Left colon (tissue), 2 donors: ENCODE data around the gene KCNAB2. TPM values are rescaled to one million over a fixed set of nuclear protein-coding genes. Genes with fewer than 3 reads are reported as not detected.
A peak's percentile ranks its signal among the peaks of the same experiment; 100 is the strongest.

Experiments used
- ATAC-seq: fragments of 200-7000 bp; cut with Tn5 transposase; one replicate; pipeline ENCODE4 v1.9.1; 2020; ENCODE audit warnings: mild to moderate bottlenecking, moderate library complexity
- DNase-seq, 2 donors: peaks; one replicate each; pipeline ENCODE4 v3.0.0-alpha.2; 2020
- intact Hi-C, 2 donors: fragments of 100-400 bp; cut with DNase I in 1 of 2; cut with micrococcal nuclease in 1 of 2; formaldehyde crosslinking; loops; one replicate each; pipeline versions ENCODE4 v1.11.2 to v1.14.0; 2022; cut with DNase I, micrococcal nuclease
- total RNA-seq, 2 donors: library from RNA; stranded (reverse); fragmentation: NEBNext Ultra II Directional; extraction: Animal tissue kit (Norgen Biotek cat#: 25700); gene quantifications; one replicate each; pipeline ENCODE4 v1.2.1, GENCODE V29; 2021
- donor health status: DM: no; HTN: no; CAD: no.
- donor health status: DM: yes; HTN: yes; CAD: no.

The KCNAB2 gene
- total RNA-seq, 2 donors from 2014 or later: 4.2 to 7.5 TPM

DNA sequence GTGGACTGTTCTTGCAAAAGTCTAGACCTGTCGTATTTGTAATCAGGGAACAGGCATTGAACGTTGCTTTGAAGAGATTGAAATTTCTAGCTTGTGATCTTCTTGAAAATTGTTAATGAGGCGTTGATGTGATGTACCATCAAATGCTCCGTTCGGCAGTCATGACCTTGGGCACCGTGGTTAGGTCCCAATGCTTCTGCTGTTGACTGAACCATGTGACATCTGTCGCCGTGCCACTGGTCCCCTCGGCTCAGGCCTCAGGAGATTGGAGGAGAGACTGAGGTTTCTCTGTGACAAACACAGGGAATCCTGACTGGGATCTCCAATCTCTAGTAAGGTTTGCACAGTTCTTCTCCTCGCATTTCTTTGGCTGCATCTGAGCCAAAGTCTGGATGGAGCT, 18.1 kb upstream of the KCNAB2 start:
- ATAC-seq (no peak), DNase-seq (no peak)
- intact Hi-C loops: no loop called here

GRCh38 chr1:6028042-6028850, 17.4 kb upstream of the KCNAB2 start:
- intact Hi-C loops: no loop called here
- no peak for ATAC-seq
- DNase-seq: peak; percentile 30 to 42

DNA sequence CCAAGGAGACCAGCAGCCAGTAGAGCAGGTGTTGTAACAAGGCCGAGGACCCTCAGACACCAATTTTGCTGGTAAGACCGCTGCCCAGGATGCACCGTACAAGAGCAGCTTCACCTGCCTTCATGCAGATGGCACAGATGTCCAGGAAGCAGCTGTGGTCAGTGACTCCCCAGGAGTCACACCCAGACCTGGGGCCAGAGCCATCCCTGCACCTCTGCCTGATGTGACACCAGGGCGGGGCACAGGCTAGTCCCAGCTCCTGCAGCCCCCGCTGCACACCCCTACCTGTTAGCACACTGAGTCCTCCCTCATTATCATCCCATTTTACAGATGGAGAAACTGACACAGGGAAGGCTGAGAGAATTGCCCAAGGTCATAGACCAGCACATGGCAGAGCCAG, 16.3 kb upstream of the KCNAB2 start:
- no peak for ATAC-seq
- intact Hi-C loops: no loop called here

DNA sequence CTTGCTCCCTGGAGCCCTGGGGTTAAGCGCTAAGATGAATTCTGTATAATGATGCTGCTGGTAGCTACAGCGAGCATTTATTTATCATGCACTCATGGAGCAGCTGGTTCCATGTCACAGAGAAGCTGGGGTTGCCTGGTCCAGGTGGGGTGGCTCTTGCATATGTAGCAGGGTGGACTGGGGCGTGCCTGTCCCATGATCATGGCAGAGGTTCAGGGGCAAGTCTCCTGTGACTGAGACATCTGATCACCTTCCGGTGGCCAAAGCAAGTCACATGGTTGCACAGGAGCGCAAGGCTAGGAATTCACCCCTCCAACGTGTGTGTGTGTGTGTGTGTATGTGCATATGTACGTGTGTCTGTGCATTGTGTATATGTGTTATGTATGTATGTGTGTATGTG, 15.6 kb upstream of the KCNAB2 start:
- intact Hi-C loops: no loop called here
- DNase-seq (no peak), ATAC-seq (no peak)

More for the DNA sequence above, 16.3 kb upstream of the KCNAB2 start:
- DNase-seq: no peak

- DNase-seq: no peak
- intact Hi-C loops: no loop called here
Measured at GRCh38 chr1:6030547-6031261, 15.0 kb upstream of the KCNAB2 start.

GRCh38 chr1:6033124-6033523, 12.6 kb upstream of the KCNAB2 start:
- intact Hi-C loops: no loop called here
- no peak for ATAC-seq
- no peak for DNase-seq

More at GRCh38 chr1:6030547-6031261, 15.0 kb upstream of the KCNAB2 start:
- ATAC-seq: no peak

GRCh38 chr1:6033986-6034749, 11.5 kb upstream of the KCNAB2 start:
- peak; percentile 33 to 57 for DNase-seq
- intact Hi-C loops: no loop called here

GRCh38 chr1:6034750-6035096, 11.0 kb upstream of the KCNAB2 start:
- intact Hi-C loops: no loop called here
- ATAC-seq (no peak), DNase-seq (no peak)

More at GRCh38 chr1:6033986-6034749, 11.5 kb upstream of the KCNAB2 start:
- ATAC-seq: peak; percentile 89

GRCh38 chr1:6035303-6035702, 10.4 kb upstream of the KCNAB2 start:
- no peak for ATAC-seq
- DNase-seq: no peak
- intact Hi-C loops: no loop called here

DNA sequence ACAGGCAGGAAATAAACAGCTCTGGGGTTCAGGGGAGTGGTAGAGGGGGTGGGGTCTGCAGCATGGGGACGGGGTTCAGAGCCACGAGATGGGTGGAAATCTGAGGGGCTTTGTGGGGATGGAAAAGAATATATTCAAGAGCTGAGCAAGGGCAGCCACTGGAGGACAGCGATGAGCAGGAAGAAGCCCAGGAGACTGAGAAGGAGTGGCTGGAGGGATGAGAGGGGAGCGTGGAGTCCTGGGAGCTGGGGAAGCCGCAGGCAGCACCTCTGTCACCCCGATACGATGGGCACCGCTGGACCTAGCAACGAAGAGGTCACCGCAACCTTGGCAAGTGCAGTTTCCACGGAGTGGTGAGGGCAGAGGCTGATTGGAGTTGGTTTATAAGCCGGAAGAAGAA, 10.0 kb upstream of the KCNAB2 start:
- intact Hi-C loops: no loop called here
- ATAC-seq (no peak), DNase-seq (no peak)

DNA sequence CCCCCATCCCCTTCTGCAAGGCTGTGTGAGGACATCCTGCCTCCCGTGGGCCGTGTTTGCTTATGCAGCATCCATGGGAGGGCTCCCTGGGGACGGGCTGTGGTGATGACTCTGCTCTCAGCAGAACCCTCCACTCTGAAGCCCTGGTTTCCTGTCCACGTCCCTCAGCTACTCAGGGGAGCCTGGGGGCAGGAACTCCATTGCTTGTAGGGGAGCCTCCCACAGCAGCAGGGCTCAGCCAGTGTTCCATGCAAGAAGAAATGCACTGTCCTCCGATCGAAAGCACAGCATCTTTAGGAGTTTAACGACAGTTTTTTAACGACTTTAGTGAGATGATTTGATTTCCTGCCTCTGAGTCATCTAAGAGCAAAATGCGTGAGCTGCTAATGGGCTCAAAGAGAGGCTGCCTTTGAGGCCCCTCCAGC, 8.3 kb upstream of the KCNAB2 start:
- DNase-seq (no peak), ATAC-seq (no peak)

GRCh38 chr1:6038603-6039002, 7.1 kb upstream of the KCNAB2 start:
- DNase-seq (no peak), ATAC-seq (no peak)
- intact Hi-C loops: no loop called here

More for the DNA sequence above, 8.3 kb upstream of the KCNAB2 start:
- intact Hi-C loops: no loop called here

GRCh38 chr1:6039031-6039430, 6.7 kb upstream of the KCNAB2 start:
- intact Hi-C loops: no loop called here
- no peak for ATAC-seq
- DNase-seq: no peak

DNA sequence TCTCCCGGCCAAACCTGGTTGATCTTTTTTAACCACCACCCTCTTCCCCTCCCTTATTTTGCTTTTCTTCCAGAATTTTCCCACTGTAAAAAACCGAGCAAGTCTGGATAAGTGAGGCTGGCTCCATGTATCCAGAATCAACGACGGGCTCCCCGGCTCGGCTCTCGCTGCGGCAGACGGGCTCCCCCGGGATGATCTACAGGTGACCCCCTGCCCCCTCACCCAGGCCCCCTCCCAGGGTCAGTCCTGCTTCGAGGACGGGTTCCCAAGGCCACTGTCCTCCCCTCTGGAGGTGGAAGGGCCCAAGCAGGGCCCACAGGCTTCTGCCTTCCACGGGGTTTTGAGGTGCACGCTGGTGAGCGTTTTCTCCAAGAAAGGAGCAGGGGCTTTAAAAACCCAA, 5.2 kb upstream of the KCNAB2 start:
- DNase-seq (no peak), ATAC-seq (no peak)
- intact Hi-C loops: no loop called here

DNA sequence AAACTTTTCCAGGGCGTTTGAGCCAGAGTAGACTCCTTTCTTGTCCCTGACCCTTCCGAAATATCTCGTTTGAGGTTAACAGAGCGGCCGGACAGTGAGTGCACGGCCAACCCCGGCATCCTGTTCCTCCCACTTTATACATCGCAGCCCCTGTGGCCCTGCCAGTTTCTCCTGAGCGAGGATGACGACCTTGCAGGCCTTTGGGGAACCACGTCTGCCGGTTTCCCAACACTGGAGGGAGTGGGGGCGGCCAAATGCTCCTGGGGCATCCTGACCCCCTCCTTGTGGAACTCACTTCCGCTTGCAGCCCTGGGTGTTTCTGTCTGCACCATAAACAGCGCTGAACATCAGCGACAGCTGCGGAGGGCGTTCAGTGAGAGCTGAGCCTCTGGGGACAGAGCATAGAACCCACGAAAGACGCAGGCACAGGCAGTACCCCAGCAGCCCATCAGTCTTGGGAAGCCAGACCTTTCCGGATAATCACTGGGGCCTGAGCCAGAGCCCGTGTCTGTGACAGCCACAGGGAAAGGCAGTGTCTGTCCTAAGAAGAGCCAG, 4.8 kb upstream of the KCNAB2 start:
- DNase-seq (no peak), ATAC-seq (peak; percentile 5)
- intact Hi-C loops: no loop called here

GRCh38 chr1:6041432-6042062, 4.1 kb upstream of the KCNAB2 start:
- ATAC-seq: peak; percentile 72
- DNase-seq: peak in 1 of 2 donors; percentile 53
- intact Hi-C loops: no loop called here

DNA sequence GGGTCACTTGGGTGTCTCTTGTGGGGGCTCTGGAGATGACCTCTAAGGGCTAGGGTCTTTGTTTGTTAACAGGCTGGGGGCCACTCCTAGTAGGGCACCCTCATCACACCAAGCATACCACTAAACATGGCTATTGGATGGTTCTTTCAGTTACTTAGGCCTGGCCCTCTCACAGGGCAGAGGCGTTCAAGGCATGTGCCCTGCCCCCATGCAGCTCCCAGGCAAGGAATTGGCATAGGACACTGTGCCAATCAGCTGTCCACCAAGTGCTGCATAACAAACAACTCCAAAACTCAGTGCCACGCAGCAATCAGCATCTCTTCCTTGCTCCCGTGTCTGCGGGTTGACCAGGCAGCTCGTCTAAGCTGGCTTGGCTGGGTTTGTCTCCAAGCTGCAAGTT, 2.1 kb upstream of the KCNAB2 start:
- no peak for DNase-seq
- no peak for ATAC-seq
- intact Hi-C loops: no loop called here

DNA sequence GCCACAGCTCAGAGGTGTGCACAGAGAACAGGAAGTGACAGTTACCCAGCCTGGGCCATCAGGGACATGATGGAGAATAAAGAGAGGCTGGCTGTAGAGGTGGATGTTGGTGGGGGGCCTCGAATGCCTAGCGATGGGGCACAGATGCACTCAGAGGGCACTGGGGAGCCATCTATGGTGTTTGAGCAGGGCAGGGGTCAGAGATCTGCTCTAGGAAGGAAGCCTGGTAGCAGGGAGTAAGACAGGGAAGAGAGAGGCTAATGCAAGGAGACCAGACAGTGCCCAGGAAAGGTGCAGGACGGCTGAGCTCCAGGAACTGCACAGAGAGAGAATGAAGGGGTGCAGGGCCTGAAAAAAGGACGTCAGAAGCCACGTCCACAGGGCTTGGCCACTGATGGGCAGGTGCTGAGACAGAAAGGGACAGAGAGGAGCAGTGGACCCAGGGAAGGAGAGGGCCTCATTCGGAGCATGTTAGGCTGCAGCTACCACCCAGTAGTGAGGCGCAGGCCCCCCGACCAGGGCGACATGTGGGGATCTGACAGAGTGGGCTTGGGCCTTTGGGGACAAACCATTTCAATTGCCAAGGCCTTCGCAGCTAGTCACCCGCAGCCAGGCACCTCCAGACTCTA, 1.1 kb upstream of the KCNAB2 start:
- intact Hi-C loops: no loop called here
- DNase-seq (no peak), ATAC-seq (no peak)

- no peak for ATAC-seq
- DNase-seq: no peak
- intact Hi-C loops: no loop called here
Measured at GRCh38 chr1:6045110-6045502, 582 bp upstream of the KCNAB2 start.
